ES-I3 (cell line): ENCODE measurements around the gene TNP2.
"Not testable (repeated sequence)": the region's sequence is repeated elsewhere in the genome, so short reads cannot be mapped to it uniquely, and the experiment has no call there.

Source experiments
- H3K36me3 ChIP-seq: 2 replicates; pipeline ENCODE4 v1.6.1; 2013; ENCODE audit warnings: mild to moderate bottlenecking, low read length, control low read depth, moderate library complexity; ENCODE audit not compliant: insufficient read depth
- H3K4me1 ChIP-seq: 2 replicates; pipeline ENCODE4 v1.6.1; 2013; ENCODE audit warnings: mild to moderate bottlenecking, control low read depth, low read length; ENCODE audit not compliant: insufficient read depth
- H3K9ac ChIP-seq: 2 replicates; pipeline ENCODE4 v1.6.1; 2013; ENCODE audit warnings: low read depth, mild to moderate bottlenecking, low read length, moderate library complexity
- H3K9me3 ChIP-seq: 2 replicates; pipeline ENCODE4 v1.6.1; 2013; ENCODE audit warnings: mild to moderate bottlenecking, low read length, moderate library complexity; ENCODE audit not compliant: control insufficient read depth, insufficient read depth

The TNP2 gene

DNA sequence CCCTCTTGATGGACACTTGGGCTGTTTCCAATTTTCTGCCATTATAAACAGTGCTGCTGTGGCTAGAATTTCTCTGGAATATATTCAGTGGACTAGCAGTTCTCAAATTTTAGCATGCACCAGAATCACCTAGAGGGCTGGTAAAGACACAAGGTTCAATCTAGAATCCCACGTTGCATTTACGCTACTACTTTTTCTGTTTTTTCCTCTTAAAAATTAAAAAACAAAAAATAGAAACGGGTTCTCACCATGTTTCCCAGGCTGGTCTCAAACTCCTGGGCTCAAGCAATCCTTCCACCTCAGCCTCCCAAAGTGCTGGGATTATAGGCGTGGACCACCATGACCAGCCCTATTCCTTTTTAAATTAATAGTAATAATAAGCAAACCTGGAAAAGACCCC, 26.5 kb upstream of the TNP2 start:
- H3K4me1 ChIP-seq = peaks cover 21% of the 10 kb centered on the region
- H3K36me3 ChIP-seq = no peaks in the 10 kb centered on the region
- H3K9me3 ChIP-seq = no peaks in the 10 kb centered on the region
- H3K9ac ChIP-seq = no peak overlapping the region

DNA sequence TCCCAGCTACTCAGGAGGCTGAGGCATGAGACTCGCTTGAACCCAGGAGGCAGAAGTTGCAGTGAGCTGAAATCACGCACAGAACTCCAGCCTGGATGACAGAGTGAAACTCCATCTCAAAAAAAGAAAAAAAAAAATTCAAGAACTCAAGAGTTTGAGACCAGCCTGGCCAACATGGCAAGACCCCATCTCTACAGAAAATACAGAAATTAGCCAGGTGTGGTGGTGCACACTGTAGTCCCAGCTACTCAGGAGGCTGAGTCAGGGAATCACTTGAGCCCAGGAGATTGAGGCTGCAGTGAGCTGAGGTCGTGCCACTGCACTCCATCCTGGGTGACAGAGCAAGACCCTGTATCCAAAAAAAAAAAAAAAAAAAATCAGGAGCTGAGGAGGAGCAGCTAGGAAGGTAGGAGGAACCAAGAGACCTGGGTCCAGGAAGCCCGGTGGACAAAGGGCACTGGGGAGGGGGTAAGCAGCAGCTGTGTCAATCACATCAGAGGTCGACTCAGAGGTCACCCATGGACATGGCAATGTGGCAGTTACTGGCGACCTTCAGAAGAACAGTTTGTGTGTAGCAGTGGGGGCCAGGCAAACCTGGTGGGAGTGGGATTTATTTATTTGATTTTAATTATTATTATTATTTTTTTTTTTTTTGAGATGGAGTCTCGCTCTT, 23.1 kb upstream of the TNP2 start:
- H3K4me1 ChIP-seq = peaks cover 14% of the 10 kb centered on the region
- no peaks in the 10 kb centered on the region for H3K36me3 ChIP-seq
- no peaks in the 10 kb centered on the region for H3K9me3 ChIP-seq
- no peak overlapping the region for H3K9ac ChIP-seq

DNA sequence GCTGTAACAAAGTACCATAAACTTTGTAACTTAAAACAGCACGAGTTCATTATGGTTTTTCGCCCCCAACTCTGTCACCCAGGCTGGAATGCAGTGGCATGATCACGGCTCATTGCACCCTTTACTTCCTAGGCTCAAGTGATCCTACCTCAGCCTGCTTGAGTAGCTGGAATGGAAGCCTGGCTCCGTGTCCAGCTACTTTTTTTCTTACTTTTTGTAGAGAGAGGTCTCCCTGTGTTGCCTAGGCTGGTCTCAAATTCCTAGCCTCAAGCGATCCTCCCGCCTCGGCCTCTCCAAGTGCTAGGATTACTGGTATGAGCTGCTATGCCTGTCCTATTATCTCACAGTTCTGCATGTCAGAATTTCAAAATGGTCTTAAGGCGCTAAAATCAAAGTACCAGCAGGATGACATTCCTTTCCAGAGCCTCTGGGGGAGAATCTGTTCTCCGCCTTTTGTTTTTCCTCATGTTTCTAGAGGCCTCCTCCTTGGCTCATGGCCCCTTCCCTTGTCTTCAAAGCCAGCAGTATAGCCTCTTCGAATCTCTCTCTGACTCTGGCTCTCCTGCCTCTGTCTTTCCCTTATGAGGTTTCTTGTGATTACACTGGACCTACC, 22.1 kb upstream of the TNP2 start:
- H3K4me1 ChIP-seq = peaks cover 8% of the 10 kb centered on the region; the same call in 1 of the 2 replicates
- no peak overlapping the region for H3K9ac ChIP-seq
- H3K9me3 ChIP-seq = no peaks in the 10 kb centered on the region
- H3K36me3 ChIP-seq = no peaks in the 10 kb centered on the region

DNA sequence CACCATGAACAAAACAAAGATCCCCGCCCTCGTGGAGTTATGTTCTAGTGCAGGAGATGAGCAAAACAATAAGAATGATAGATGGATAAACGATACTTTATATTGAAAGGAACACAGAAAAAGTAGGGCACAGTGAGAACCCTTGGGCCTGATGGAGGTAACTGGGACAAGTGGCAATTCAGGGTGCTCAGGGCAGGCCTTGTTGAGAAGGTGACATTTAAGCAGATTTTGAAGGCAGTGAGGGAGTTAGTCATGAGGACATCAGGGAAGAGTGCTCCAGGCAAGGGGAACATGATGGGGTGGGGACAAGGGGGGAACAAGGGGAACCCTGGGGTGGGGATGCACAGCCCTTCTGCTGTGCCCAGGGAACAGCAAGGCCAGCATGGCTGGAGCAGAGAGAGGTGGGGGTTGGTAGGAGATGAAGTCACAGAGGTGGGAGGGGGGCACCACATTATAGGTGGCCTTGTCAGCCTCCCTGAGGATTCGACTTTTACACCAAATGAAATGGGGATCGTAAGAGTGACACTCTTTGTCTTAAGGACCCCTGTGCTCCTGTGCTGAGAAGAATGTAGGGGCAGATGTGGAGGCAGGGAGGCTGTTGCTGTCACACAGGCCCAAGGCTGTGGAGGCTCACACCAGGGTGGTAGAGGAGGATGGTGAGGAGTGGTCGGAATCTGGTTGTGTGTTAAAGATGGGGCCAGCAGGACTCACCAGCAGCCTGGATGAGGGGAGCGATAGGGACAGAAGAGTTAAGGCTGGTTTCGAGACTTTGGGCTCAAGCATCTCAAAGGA, 21.2 kb upstream of the TNP2 start:
- Histone ChIP-seq H3K4me1 (peaks cover 8% of the 10 kb centered on the region; the same call in 1 of the 2 replicates), H3K9me3 (no peaks in the 10 kb centered on the region), H3K36me3 (no peaks in the 10 kb centered on the region), H3K9ac (no peak overlapping the region)

DNA sequence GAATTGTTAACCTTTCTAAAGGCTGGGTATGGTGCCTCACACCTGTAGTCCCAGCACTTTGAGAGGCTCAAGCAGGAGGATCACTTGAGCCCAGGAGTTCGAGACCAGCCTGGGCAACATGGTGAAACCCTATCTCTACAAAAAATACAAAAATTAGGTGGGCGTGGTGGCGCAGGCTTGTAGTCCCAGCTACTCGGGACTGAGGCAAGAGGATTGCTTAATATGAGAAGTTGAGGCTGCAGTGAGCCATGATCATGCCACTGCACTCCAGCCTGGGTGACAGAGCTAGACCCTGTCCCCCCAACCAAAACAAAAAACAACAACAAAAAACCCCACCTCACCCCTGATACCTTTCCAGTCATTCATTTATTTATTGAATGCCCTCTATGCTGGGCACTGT, 20.6 kb upstream of the TNP2 start:
- H3K9me3 ChIP-seq, H3K36me3 ChIP-seq, H3K4me1 ChIP-seq, H3K9ac ChIP-seq: not testable (repeated sequence)

DNA sequence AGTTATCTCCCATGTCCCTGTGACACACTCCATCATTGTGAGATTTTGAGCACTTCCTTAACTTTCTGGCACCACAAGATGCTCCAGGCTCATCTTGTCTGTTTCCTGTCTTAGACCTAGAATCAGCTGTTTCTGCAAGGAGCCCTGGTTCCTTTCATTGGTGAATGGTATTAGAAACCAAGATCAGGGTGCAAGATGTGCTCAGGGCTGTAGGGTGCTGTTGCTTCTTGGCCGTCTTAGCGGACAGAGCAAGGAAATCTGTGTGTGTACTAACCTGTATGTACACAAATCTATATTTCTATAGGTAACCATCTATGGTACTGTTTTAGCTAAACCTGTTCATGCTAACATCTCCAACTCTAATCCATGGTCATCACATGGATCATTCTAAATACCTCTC, 20.1 kb upstream of the TNP2 start:
- no peaks in the 10 kb centered on the region for H3K9me3 ChIP-seq
- peaks cover 8% of the 10 kb centered on the region; the same call in 1 of the 2 replicates for H3K4me1 ChIP-seq
- no peak overlapping the region for H3K9ac ChIP-seq
- no peaks in the 10 kb centered on the region for H3K36me3 ChIP-seq

DNA sequence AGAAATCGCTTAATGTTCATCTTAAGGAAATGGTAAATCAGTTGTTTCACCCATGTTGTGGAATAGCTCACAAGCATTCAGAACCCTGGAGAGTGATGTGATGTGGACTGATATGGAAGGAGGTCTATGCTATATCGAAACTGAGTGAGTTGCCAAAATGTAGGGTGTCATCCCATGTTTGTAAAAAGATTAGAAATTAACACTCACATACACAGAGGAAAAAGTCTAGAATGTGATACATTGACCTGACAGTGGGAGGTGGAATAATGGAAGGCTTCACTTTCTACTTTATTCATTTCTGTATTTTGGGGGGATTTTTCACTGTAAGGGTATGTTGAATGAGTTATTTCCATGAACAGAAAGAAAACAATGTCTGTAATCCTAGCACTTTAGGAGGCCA, 16.7 kb upstream of the TNP2 start:
- Histone ChIP-seq H3K36me3 (no peaks in the 10 kb centered on the region), H3K9ac (no peak overlapping the region), H3K4me1 (peaks cover 6% of the 10 kb centered on the region; the same call in 1 of the 2 replicates), H3K9me3 (no peaks in the 10 kb centered on the region)

DNA sequence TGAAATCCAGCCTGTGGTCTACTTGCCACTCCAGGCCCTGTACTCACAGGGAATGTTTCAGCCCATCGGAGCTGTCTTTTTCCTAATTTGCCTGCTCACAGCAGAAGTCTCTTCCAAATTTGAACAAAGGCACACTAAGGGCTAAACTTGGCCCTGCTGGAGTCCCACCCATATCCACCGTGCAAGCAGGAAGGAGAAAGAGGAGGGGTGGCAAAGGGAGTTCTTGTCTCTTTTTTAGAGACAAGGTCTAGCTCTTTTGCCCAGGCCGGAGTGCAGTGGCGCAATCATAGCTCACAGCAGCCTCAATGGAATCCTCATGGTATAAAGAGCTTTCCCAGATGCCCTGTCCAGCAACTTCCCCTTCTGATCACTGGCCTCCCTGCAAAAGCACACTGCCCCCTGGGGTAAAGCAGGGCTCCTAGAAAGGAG, 14.7 kb upstream of the TNP2 start:
- Histone ChIP-seq H3K4me1 (peaks cover 3% of the 10 kb centered on the region; the same call in 1 of the 2 replicates), H3K9ac (no peak overlapping the region), H3K36me3 (no peaks in the 10 kb centered on the region), H3K9me3 (no peaks in the 10 kb centered on the region)

DNA sequence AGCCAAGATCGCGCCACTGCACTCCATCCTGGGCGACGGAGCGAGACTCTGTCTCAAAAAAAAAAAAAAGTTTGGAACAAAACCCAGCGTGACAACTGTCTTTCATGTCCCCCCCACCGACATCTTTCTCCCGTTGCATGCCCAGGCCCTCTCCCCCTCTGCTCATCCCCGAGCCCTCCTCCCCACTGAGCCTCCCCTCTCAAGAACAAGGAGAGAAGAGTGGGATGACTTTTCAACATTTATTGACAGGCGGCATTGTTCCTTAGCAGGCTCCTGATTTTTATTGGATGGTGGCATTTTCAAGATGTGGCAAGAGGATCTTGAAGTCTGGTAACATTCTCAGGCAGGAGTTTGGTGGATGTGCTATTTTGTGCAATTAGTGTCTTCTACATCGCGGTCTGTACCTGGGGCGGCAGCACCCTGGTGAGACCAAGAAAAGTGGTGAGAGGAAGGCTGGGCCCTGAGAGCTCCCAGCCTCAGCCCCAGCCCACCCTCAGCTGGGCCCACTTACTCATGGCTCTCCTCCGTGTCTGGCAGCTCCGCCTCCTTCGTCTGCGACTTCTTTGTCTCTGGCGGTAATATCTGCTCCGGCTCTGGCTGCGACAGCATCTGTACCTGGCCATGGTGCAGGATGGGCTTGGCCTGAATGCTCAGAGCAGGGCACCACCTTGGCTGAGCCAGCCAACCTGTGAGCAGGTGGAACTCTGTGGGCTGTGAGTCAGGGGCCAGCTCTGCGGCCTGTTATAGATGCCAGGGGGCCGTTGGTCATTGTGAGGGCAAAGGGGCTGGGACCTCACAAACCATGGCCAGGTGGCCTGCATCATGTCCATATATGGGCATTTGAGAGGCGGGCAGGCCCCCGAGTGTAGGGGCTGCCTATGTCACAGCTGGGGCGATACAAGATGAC, 11.7 kb upstream of the TNP2 start, which contains the start of gene PRM1:
Gene PRM1, minus strand, starts transcription at position 715 of the 907 bp plus-strand sequence. Its CDS starts 92 bp downstream, at position 623.
- no peaks in the 10 kb centered on the region for H3K36me3 ChIP-seq
- H3K9me3 ChIP-seq = no peaks in the 10 kb centered on the region
- H3K9ac ChIP-seq = no peak within 1 kb of the TSS
- H3K4me1 ChIP-seq = peaks cover 3% of the 10 kb centered on the region; the same call in 1 of the 2 replicates

DNA sequence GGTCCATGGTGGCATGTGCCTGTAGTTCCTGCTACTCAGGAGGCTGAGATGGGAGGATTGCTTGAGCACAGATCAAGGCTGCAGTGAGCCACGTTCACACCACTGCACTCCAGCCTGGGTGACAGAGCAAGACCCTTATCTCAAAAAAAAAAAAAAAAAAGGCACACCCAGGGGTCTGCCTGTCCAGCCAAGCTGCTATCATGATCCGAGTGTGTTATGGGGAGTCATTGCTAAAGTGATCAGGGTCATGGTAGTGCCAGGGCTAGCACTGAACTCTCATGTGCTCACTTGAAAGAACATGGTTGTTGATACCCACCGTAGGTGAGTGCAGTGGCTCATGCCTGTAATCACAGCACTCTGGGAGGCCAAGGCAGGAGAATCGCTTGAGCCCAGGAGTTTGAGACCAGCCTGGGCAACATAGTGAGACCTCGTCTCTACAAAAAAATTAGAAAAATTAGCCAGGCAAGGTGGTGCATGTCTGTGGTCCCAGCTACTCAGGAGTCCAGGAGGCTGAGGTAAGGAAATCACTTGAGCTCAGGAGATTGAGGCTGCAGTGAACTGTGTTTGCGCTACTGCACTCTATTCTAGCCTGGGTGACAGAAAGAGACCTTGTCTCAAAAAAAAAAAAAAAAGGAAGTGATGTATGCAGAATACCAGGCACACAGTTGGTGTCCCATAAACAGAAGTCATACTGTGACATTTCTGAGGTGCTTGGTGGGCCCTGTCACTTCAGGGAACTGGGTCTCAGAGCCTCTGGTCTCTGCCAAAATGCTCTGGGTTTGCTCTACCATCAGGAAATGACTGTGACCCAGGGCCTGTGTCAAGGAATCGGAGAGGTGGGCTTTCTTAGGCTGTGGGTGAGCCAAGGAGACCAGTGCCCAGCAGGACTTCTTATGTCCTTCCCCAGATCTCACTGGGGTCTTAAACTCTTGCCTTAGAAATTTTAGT, 9.8 kb upstream of the TNP2 start:
- no peak overlapping the region for H3K9ac ChIP-seq
- H3K4me1 ChIP-seq = peaks cover 5% of the 10 kb centered on the region; the same call in 1 of the 2 replicates
- H3K36me3 ChIP-seq = no peaks in the 10 kb centered on the region
- no peaks in the 10 kb centered on the region for H3K9me3 ChIP-seq

DNA sequence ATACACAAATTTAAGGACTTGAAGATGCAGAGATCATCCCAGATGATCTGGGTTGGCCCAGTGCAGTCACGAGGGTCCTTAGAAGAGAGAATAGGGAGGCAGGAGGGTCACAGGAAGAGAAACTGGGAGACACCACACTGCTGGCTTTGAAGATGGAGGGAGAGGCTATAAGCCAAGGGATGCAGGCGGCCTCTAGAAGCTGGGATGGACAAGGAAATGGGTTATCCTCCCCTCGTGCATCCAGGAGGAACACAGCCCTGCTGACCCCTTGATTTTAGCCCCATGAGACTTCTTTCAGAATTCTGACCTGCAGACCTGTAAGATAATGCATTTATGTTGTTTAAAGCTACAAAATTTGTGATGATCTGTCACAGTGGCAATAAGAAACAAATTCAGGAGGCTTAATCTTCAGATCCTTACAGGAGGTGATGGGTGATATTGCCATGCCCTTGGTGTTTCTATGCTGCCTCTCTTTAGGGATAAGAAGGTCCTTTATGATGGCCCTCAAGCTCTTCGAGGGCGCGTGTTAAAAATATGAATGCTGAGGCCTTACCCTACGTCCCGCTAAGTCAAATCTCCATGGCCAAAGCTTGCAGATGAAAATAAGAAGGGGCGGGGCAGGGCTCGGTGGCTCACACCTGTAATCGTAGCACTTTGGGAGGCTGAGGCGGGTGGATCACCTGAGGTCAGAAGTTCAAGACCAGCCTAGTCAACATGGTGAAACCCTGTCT, 8.6 kb upstream of the TNP2 start:
- no peaks in the 10 kb centered on the region for H3K36me3 ChIP-seq
- no peaks in the 10 kb centered on the region for H3K9me3 ChIP-seq
- H3K9ac ChIP-seq = no peak overlapping the region
- peaks cover 8% of the 10 kb centered on the region; the same call in 1 of the 2 replicates for H3K4me1 ChIP-seq

DNA sequence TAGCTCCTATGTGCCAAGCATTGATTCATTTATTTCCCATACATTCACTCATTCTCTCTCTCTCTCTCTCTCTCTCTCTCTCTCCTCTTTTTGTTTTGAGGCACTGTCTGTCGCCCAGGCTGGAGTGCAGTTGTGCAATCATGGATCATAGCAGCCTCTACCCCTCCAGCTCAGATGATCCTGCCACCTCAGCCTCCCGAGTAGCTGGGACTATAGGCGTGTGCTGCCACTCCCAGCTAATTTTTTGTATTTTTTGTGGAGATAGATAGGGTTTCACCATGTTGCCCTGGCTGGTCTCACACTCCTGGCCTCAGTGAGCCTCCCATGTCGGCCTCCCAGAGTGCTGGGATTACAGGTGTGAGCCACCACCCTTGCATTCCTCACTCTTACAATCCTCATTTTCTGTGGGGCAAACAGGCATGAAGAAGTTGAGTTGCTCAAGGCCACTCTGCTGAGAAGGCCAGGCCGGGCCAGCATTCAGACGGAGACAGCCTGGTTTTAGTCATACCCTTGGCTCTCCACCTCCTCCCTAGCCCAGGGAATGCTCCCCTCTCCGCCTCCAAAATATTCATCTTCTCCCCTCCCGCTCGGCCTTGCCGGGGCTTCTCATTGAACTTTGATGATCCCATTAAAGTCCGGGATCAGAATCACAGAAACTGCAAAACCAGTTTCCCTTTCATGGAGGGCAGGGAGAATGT, 7.9 kb upstream of the TNP2 start:
- Histone ChIP-seq H3K4me1 (peaks cover 8% of the 10 kb centered on the region; the same call in 1 of the 2 replicates), H3K36me3 (no peaks in the 10 kb centered on the region), H3K9me3 (no peaks in the 10 kb centered on the region), H3K9ac (no peak overlapping the region)
